H9 (cell line): ENCODE data around the gene FPR2. TPM values are rescaled to one million over a fixed set of nuclear protein-coding genes. Genes with fewer than 3 reads are reported as not detected.

Experiments
- DNase-seq: peaks from one replicate; pipeline ENCODE4 v3.0.0-alpha.2; 2017
- H2AFZ ChIP-seq: one replicate; pipeline ENCODE4 v1.6.1; 2013; ENCODE audit warnings: mild to moderate bottlenecking, low read length, control low read depth, moderate library complexity
- H2AK5ac ChIP-seq: 2 replicates; pipeline ENCODE4 v1.6.1; 2013; ENCODE audit warnings: low read length, control low read depth, mixed read lengths; ENCODE audit not compliant: insufficient read length
- H2BK120ac ChIP-seq: one replicate; pipeline ENCODE4 v1.6.1; 2013; ENCODE audit warnings: low read depth, mild to moderate bottlenecking, low read length, control low read depth, inconsistent platforms; ENCODE audit not compliant: poor library complexity, severe bottlenecking
- H2BK12ac ChIP-seq: 2 replicates; pipeline ENCODE4 v1.6.1; 2013; ENCODE audit warnings: low read length, control low read depth, mixed read lengths, low read depth; ENCODE audit not compliant: insufficient read length
- H2BK15ac ChIP-seq: 2 replicates; pipeline ENCODE4 v1.6.1; 2013; ENCODE audit warnings: low read depth, low read length, control low read depth
- H2BK20ac ChIP-seq: one replicate; pipeline ENCODE4 v1.6.1; 2013; ENCODE audit warnings: low read depth, mild to moderate bottlenecking, low read length, control low read depth, inconsistent platforms; ENCODE audit not compliant: poor library complexity, severe bottlenecking
- H2BK5ac ChIP-seq: 2 replicates; pipeline ENCODE4 v1.6.1; 2013; ENCODE audit warnings: low read length, control low read depth, mixed read lengths; ENCODE audit not compliant: insufficient read length
- H3K14ac ChIP-seq: 2 replicates; pipeline ENCODE4 v1.6.1; 2013; ENCODE audit warnings: low read length, control low read depth; ENCODE audit not compliant: insufficient read depth
- H3K18ac ChIP-seq: 2 replicates; pipeline ENCODE4 v1.6.1; 2013; ENCODE audit warnings: low read depth, mild to moderate bottlenecking, mixed read lengths, low read length, control low read depth; ENCODE audit not compliant: insufficient read length
- H3K23ac ChIP-seq: 2 replicates; pipeline ENCODE4 v1.6.1; 2013; ENCODE audit warnings: low read length, control low read depth, mixed read lengths, low read depth; ENCODE audit not compliant: insufficient read length
- H3K23me2 ChIP-seq: 2 replicates; pipeline ENCODE4 v1.6.1; 2013; ENCODE audit warnings: low read depth, mild to moderate bottlenecking, mixed read lengths, low read length, control low read depth; ENCODE audit not compliant: insufficient read length, poor library complexity, severe bottlenecking
- H3K27ac ChIP-seq: 2 replicates; pipeline ENCODE4 v1.5.1; 2013; ENCODE audit warnings: low read length, control low read depth, mixed read lengths, low read depth; ENCODE audit not compliant: insufficient read length
- H3K27me3 ChIP-seq: 2 replicates; pipeline ENCODE4 v1.6.1; 2013; ENCODE audit warnings: low read length, control low read depth, inconsistent platforms; ENCODE audit not compliant: insufficient read depth
- H3K4ac ChIP-seq: 2 replicates; pipeline ENCODE4 v1.6.1; 2013; ENCODE audit warnings: low read depth, mild to moderate bottlenecking, control low read depth, inconsistent platforms, low read length, moderate library complexity
- H3K4me1 ChIP-seq: 2 replicates; pipeline ENCODE4 v1.6.1; 2013; ENCODE audit warnings: low read length, control low read depth, inconsistent platforms; ENCODE audit not compliant: insufficient read depth
- H3K4me2 ChIP-seq: 2 replicates; pipeline ENCODE4 v1.6.1; 2013; ENCODE audit warnings: low read length, control low read depth, mixed read lengths; ENCODE audit not compliant: insufficient read length, insufficient read depth
- H3K56ac ChIP-seq: 2 replicates; pipeline ENCODE4 v1.6.1; 2013; ENCODE audit warnings: low read depth, mild to moderate bottlenecking, mixed read lengths, low read length, control low read depth; ENCODE audit not compliant: insufficient read length
- H3K79me1 ChIP-seq: 2 replicates; pipeline ENCODE4 v1.6.1; 2013; ENCODE audit warnings: low read depth, mild to moderate bottlenecking, moderate library complexity, low read length, control low read depth, inconsistent platforms; ENCODE audit not compliant: insufficient read depth, poor library complexity, severe bottlenecking
- H3K79me2 ChIP-seq: 2 replicates; pipeline ENCODE4 v1.6.1; 2013; ENCODE audit warnings: low read length, control low read depth, inconsistent platforms; ENCODE audit not compliant: insufficient read depth
- H3K9ac ChIP-seq: 2 replicates; pipeline ENCODE4 v1.6.1; 2013; ENCODE audit warnings: low read length, control low read depth, mixed read lengths; ENCODE audit not compliant: insufficient read length; ENCODE audit errors: extremely low read depth
- H3K9me3 ChIP-seq: one replicate; pipeline ENCODE4 v1.6.1; 2013; ENCODE audit warnings: low read depth, low read length, inconsistent platforms; ENCODE audit not compliant: control insufficient read depth
- H3T11ph ChIP-seq: one replicate; pipeline ENCODE4 v1.6.1; 2013; ENCODE audit warnings: mild to moderate bottlenecking, low read length, control low read depth, inconsistent platforms
- H4K20me1 ChIP-seq: one replicate; pipeline ENCODE4 v1.6.1; 2013; ENCODE audit not compliant: control insufficient read depth, insufficient read length, insufficient read depth
- H4K5ac ChIP-seq: 2 replicates; pipeline ENCODE4 v1.6.1; 2013; ENCODE audit warnings: low read depth, mild to moderate bottlenecking, mixed read lengths, low read length, control low read depth; ENCODE audit not compliant: insufficient read length
- H4K8ac ChIP-seq: replicated peaks from 2 replicates; pipeline ENCODE4 v1.6.1; 2013; ENCODE audit warnings: low read length, control low read depth, mixed read lengths, low read depth; ENCODE audit not compliant: insufficient read length
- H4K91ac ChIP-seq: 2 replicates; pipeline ENCODE4 v1.6.1; 2013; ENCODE audit warnings: low read depth, mild to moderate bottlenecking, moderate library complexity, mixed read lengths, low read length, control low read depth; ENCODE audit not compliant: insufficient read length
- H3K27ac Mint-ChIP-seq, 3 experiments: 2 replicates in 2 of 3; 3 replicates in 1 of 3; pipeline ENCODE4 v1.8.0; 2020 to 2021; ENCODE audit warnings: mixed read lengths in 3 of 3, mild to moderate bottlenecking in 1 of 3, moderate library complexity in 1 of 3
- H3K27me3 Mint-ChIP-seq: 2 replicates; pipeline ENCODE4 v1.8.0; 2021; ENCODE audit warnings: low read depth, mild to moderate bottlenecking, moderate library complexity, mixed read lengths
- H3K36me3 Mint-ChIP-seq, 3 experiments: 2 replicates in 2 of 3; 3 replicates in 1 of 3; pipeline ENCODE4 v1.8.0; 2020 to 2021; ENCODE audit warnings: low read depth in 3 of 3, mixed read lengths in 3 of 3; ENCODE audit not compliant: insufficient read depth in 1 of 3
- H3K4me1 Mint-ChIP-seq, 2 experiments: 2 replicates each; pipeline ENCODE4 v1.8.0; 2020; ENCODE audit warnings: mixed read lengths in 2 of 2
- H3K4me3 Mint-ChIP-seq, 2 experiments: 2 replicates in 1 of 2; 3 replicates in 1 of 2; pipeline ENCODE4 v1.8.0; 2020 to 2021; ENCODE audit warnings: mild to moderate bottlenecking in 2 of 2, mixed read lengths in 2 of 2, moderate library complexity in 1 of 2
- H3K9me3 Mint-ChIP-seq, 2 experiments: 2 replicates in 1 of 2; 3 replicates in 1 of 2; pipeline ENCODE4 v1.8.0; 2020; ENCODE audit warnings: mild to moderate bottlenecking in 2 of 2, mixed read lengths in 2 of 2, moderate library complexity in 1 of 2
- WGBS: extraction: QIAGEN DNeasy Blood & Tissue Kit; methylation state at CpG from one replicate; pipeline ENCODE4 v1.1.7; 2013; ENCODE audit warnings: missing lambda C conversion rate, low lambda C conversion rate, mixed read lengths; ENCODE audit not compliant: insufficient read length; ENCODE audit errors: extremely low coverage; 5-methylcytosine and 5-hydroxymethylcytosine counted together
- total RNA-seq: library from RNA; stranded (reverse); gene quantifications from 2 replicates; pipeline ENCODE4 v1.2.1, GENCODE V29; 2021
- TF ChIP-seq, protein P1 (sequence below): fragments of 200-600 bp; sonication (generic); conservative IDR thresholded peaks from 3 replicates; pipeline ENCODE4 v1.8.0; 2021; ENCODE audit warnings: antibody characterized with exemption, mild to moderate bottlenecking

Gene FPR2
- total RNA-seq, 1 experiment from 2014 or later = not detected

DNA sequence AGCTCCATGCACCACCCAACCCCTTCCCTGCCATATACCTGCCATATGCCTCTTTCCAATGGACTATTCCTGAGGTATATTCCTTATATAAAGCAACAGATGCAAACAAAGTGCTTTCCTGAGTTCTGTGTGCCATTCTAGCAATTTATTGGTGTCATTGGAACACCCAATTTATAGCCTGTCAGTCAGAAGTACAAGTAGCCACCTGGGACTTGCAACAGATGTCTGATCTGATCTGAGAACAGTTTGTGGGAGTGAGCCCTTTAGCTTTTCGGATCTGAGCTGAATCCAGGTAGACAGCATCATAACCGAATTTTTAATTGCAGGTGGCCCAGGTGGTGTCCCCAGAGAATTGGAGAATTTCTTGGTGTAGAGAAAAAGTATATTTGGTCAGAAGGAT, 33.0 kb downstream of the FPR2 start:
- Histone ChIP-seq H2AFZ (no peak overlapping the region), H3K23ac (no peak overlapping the region), H4K5ac (no peak overlapping the region), H4K20me1 (no peaks in the 10 kb centered on the region), H3K4me1 (no peaks in the 10 kb centered on the region), H3K79me2 (no peaks in the 10 kb centered on the region), H3K4me2 (no peak overlapping the region), H3K27ac (no peak overlapping the region), H2BK15ac (no peak overlapping the region), H2BK120ac (no peak overlapping the region), H3K27me3 (no peaks in the 10 kb centered on the region), H3T11ph (no peak overlapping the region), H3K9ac (no peak overlapping the region), H2BK5ac (no peak overlapping the region), H4K91ac (no peak overlapping the region), H3K14ac (no peak overlapping the region), H3K9me3 (no peaks in the 10 kb centered on the region), H3K4ac (no peak overlapping the region), H3K18ac (no peak overlapping the region), H3K23me2 (no peaks in the 10 kb centered on the region), H4K8ac (no peak overlapping the region), H3K79me1 (no peaks in the 10 kb centered on the region), H2BK20ac (no peak overlapping the region), H3K56ac (no peak overlapping the region), H2BK12ac (no peak overlapping the region), H2AK5ac (no peak overlapping the region)
- peaks cover 9% of the 10 kb centered on the region for H3K27me3 Mint-ChIP-seq
- H3K27ac Mint-ChIP-seq = no peak overlapping the region
- no CpG with 5 or more reads among the region's 2 CpGs for WGBS
- H3K4me3 Mint-ChIP-seq = no peak overlapping the region
- TF ChIP-seq, protein P1, sequence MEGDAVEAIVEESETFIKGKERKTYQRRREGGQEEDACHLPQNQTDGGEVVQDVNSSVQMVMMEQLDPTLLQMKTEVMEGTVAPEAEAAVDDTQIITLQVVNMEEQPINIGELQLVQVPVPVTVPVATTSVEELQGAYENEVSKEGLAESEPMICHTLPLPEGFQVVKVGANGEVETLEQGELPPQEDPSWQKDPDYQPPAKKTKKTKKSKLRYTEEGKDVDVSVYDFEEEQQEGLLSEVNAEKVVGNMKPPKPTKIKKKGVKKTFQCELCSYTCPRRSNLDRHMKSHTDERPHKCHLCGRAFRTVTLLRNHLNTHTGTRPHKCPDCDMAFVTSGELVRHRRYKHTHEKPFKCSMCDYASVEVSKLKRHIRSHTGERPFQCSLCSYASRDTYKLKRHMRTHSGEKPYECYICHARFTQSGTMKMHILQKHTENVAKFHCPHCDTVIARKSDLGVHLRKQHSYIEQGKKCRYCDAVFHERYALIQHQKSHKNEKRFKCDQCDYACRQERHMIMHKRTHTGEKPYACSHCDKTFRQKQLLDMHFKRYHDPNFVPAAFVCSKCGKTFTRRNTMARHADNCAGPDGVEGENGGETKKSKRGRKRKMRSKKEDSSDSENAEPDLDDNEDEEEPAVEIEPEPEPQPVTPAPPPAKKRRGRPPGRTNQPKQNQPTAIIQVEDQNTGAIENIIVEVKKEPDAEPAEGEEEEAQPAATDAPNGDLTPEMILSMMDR = no peak
- no peak for DNase-seq
- peaks cover 0 to 6% (median 3%) of the 10 kb centered on the region in 3 experiments; a peak in 2 of 7 replicates for H3K36me3 Mint-ChIP-seq
- peaks cover 77 to 84% of the 10 kb centered on the region in 2 experiments for H3K9me3 Mint-ChIP-seq
- H3K4me1 Mint-ChIP-seq = no peaks in the 10 kb centered on the region
